Mesenteric fat pad (tissue), 1 donor: ENCODE measurements around the gene MAP1LC3A. TPM values are rescaled to one million over a fixed set of nuclear protein-coding genes. Genes with fewer than 3 reads are reported as not detected.
"Not testable (repeated sequence)": the region's sequence is repeated elsewhere in the genome, so short reads cannot be mapped to it uniquely, and the experiment has no call there.

ENCODE experiments used
- DNase-seq: peaks from one replicate; pipeline ENCODE4 v3.0.0-alpha.2; 2020; ENCODE audit warnings: low spot score
- long read RNA-seq: library from polyadenylated mRNA; unstranded; transcript quantifications from one replicate; pipeline ENCODE4 v2.0.0, GENCODE V29; 2020
- total RNA-seq: library from RNA; stranded (reverse); fragmentation: NEBNext Ultra II Directional; extraction: Animal tissue kit (Norgen Biotek cat#: 25700); gene quantifications from one replicate; pipeline ENCODE4 v1.2.1, GENCODE V29; 2021
- donor health status: DM: yes; HTN: yes; CAD: no.

Gene MAP1LC3A
- total RNA-seq, result 48.1 TPM
- long read RNA-seq, transcript MAP1LC3A-201 (4 exons, 1,574 nt), result major isoform, 32 of 41 reads
- long read RNA-seq, partial matches to known transcripts, result 4 of 41 reads
- long read RNA-seq, other reads (novel, unspliced or antisense), result 2 of 41 reads

- peak; percentile 99 for DNase-seq
Measured at GRCh38 chr20:34558320-34559218, at the start of gene MAP1LC3A. TSS of gene MAP1LC3A (plus strand) at chr20:34558718. CDS start at chr20:34558869, 151 bp downstream.

GRCh38 chr20:34510575-34510974 lies 47.9 kb upstream of the MAP1LC3A start:
- no peak for DNase-seq

GRCh38 chr20:34511891-34512265 lies 46.6 kb upstream of the MAP1LC3A start:
- DNase-seq, result no peak

GRCh38 chr20:34512266-34512954 lies 46.1 kb upstream of the MAP1LC3A start:
- no peak for DNase-seq

GRCh38 chr20:34512955-34513419 lies 45.5 kb upstream of the MAP1LC3A start:
- no peak for DNase-seq

GRCh38 chr20:34514034-34514433 lies 44.5 kb upstream of the MAP1LC3A start:
- DNase-seq, result not testable (repeated sequence)

- no peak for DNase-seq
Measured at GRCh38 chr20:34514897-34515483, 43.5 kb upstream of the MAP1LC3A start.

- DNase-seq, result no peak
Measured at GRCh38 chr20:34515484-34516246, 42.9 kb upstream of the MAP1LC3A start.

- peak; percentile 99 for DNase-seq
Measured at GRCh38 chr20:34516247-34517113, 42.0 kb upstream of the MAP1LC3A start, which contains the start of gene DYNLRB1. TSS of gene DYNLRB1 (plus strand) at chr20:34516422. CDS start at chr20:34516459, 37 bp downstream.

GRCh38 chr20:34517114-34517505 lies 41.4 kb upstream of the MAP1LC3A start:
- no peak for DNase-seq

GRCh38 chr20:34518863-34519262 lies 39.7 kb upstream of the MAP1LC3A start:
- DNase-seq, result not testable (repeated sequence)

GRCh38 chr20:34519841-34520240 lies 38.7 kb upstream of the MAP1LC3A start:
- not testable (repeated sequence) for DNase-seq

- no peak for DNase-seq
Measured at GRCh38 chr20:34522969-34523871, 35.3 kb upstream of the MAP1LC3A start.

- DNase-seq, result no peak
Measured at GRCh38 chr20:34524426-34524825, 34.1 kb upstream of the MAP1LC3A start.

GRCh38 chr20:34525342-34525708 lies 33.2 kb upstream of the MAP1LC3A start:
- no peak for DNase-seq

GRCh38 chr20:34525709-34526416 lies 32.7 kb upstream of the MAP1LC3A start:
- peak; percentile 88 for DNase-seq

GRCh38 chr20:34526466-34526865 lies 32.1 kb upstream of the MAP1LC3A start:
- DNase-seq, result no peak

- no peak for DNase-seq
Measured at GRCh38 chr20:34527016-34527415, 31.5 kb upstream of the MAP1LC3A start.
